ENCODE results near the gene ATP11B.
"Not testable (repeated sequence)": the region's sequence is repeated elsewhere in the genome, so short reads cannot be mapped to it uniquely, and the experiment has no call there.

The ATP11B gene

GRCh38 chr3:182794455-182795388 is 1.4 kb downstream of the ATP11B start:
- DNase-seq (ENCODE audit: extremely low spot score, insufficient read length, low read depth) (no peak), FAIRE-seq (peak; percentile 15)

- DNase-seq (ENCODE audit: extremely low spot score, insufficient read length, low read depth) (no peak), FAIRE-seq (peak; percentile 91)
Measured at GRCh38 chr3:182795389-182795782, 2.1 kb downstream of the ATP11B start.

- DNase-seq (ENCODE audit: extremely low spot score, insufficient read length, low read depth) (no peak), FAIRE-seq (no peak)
Measured at GRCh38 chr3:182796310-182796709, 3.0 kb downstream of the ATP11B start.

- DNase-seq (ENCODE audit: extremely low spot score, insufficient read length, low read depth) (no peak), FAIRE-seq (no peak)
Measured at GRCh38 chr3:182797876-182798275, 4.6 kb downstream of the ATP11B start.

GRCh38 chr3:182799143-182799542 is 5.8 kb downstream of the ATP11B start:
- FAIRE-seq; DNase-seq (ENCODE audit: extremely low spot score, insufficient read length, low read depth): not testable (repeated sequence)

DNA sequence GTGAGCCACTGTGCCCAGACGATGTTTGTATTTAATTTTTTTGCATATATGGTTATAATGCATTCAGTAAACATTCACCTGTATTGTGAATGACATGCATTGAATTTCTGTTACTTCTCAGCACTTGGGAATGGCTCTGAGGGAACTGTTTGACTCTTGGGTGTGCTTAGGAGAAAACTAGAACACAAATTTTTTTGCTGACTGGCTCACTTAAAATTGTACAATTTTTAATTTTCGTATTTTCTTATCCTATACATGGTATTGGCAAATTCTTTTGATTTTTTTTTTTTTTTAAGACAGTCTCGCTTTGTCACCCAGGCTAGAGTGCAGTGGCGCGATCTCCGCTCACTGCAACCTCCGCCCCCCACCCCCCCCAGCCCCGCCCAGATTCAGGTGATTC is 7.2 kb downstream of the ATP11B start:
- no peak for DNase-seq (ENCODE audit: extremely low spot score, insufficient read length, low read depth)
- no peak for FAIRE-seq

- FAIRE-seq = no peak
Measured at GRCh38 chr3:182802413-182803390, 9.4 kb downstream of the ATP11B start.

DNA sequence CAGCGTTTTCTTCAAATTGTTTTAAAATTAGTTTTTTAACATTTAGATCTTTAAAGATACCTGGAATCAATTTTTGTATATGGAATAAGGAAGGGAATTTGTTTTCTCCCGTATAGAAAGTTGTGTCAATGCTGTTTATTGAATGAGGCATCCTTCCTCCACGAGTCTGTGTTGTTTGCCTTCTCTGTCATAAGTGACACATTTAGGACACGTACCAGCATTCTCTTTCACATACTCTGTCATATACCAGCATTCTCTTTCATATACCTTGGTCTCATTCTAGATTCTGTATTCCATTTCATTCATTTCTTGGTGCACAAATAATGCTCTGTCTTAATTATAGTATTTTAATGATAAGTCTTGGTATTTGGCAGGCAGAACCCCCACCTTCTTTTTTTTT is 10.3 kb downstream of the ATP11B start:
- no peak for FAIRE-seq
- no peak for DNase-seq (ENCODE audit: extremely low spot score, insufficient read length, low read depth)

More at GRCh38 chr3:182802413-182803390, 9.4 kb downstream of the ATP11B start:
- no peak for DNase-seq (ENCODE audit: extremely low spot score, insufficient read length, low read depth)

DNA sequence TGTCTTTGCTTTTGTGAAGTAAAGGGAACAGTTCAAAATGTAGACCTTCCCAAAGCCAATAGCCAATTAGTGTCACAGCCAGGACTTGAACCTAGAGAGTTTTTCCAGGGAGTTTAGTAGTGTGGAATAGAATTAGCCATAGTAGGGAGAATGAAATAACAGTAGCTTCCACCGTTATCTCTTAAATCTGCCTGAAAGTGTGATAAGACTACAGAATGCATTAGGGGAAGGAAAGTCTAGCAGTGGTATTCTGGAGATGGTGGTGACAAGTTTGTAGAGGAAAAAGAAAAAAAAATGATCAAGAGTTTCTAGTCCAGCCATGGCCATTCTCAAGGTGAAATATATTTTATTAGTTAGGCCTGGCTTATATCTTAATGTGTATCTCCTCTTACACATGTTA is 13.8 kb downstream of the ATP11B start:
- FAIRE-seq (peak; percentile 21), DNase-seq (ENCODE audit: extremely low spot score, insufficient read length, low read depth) (no peak)

- DNase-seq (ENCODE audit: extremely low spot score, insufficient read length, low read depth) (no peak), FAIRE-seq (no peak)
Measured at GRCh38 chr3:182808041-182808770, 14.9 kb downstream of the ATP11B start.

DNA sequence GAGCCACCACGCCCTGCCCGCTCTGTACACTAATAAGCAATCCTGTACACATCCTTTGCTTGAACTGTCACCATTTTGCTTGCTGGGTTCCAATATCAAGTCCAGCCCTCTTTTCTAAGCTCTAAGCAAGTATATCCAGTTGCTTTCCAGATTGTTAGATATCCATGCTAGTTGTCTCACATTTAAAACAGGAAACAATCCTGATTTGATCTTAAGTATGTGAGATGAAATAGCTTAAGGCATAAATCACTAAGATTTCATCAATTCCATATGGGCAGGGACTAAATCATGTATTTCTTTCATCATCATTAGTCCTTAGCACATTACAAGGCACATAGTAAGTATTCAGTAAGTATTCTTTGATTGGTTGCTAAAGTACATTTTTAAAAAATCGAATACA is 16.2 kb downstream of the ATP11B start:
- no peak for DNase-seq (ENCODE audit: extremely low spot score, insufficient read length, low read depth)
- FAIRE-seq = no peak

GRCh38 chr3:182810574-182811268 is 17.4 kb downstream of the ATP11B start:
- DNase-seq (ENCODE audit: extremely low spot score, insufficient read length, low read depth) = no peak
- no peak for FAIRE-seq

GRCh38 chr3:182811269-182811596 is 17.9 kb downstream of the ATP11B start:
- no peak for FAIRE-seq
- no peak for DNase-seq (ENCODE audit: extremely low spot score, insufficient read length, low read depth)

DNA sequence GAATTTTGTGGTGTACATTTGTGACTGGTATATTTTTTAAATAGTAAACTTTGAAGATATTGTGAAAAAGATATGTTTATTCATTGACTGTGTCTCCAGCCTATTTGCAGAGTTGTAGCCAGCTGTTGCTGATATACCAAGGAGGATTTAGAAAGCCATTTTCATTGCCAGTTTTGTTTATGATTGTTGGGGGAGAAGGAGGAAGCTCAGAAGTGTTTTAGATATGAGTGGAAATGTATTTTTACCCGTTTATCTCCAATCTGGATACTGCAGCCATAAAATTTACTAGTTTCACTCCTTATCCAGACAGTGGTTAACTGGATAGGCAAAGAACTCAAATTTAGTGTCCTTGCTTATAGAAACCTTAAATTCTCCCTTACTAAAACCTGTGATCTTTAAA is 18.8 kb downstream of the ATP11B start:
- FAIRE-seq (no peak), DNase-seq (ENCODE audit: extremely low spot score, insufficient read length, low read depth) (no peak)

DNA sequence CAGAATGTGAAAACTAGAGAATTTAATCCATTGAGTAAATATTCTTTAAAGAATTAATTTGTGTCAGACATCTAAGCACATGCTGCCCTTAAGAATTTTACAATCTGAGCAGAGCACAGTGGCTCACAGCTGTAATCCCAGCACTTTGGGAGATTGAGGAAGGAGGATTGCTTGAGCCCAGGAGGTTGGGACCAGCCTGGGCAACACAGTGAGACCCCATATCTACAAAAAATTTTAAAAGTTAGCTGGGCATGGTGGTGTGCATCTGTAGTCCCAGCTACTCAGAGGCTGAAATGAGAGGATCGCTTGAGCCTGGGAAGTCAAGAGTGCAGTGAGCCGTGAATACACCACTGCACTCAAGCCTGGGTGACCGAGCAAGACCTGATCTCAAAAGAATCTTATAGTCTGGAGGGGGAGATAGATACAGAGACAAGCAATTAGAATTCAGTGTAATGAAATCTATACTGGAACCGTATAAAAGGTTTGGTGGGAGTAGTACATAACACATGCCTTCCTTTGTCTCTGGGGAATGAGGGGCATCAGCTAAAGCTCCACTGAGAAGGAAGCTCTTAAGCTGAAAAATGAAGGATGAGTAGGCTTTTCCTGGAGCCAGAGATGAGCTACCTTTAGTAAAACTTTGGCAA is 21.2 kb downstream of the ATP11B start:
- FAIRE-seq (no peak), DNase-seq (ENCODE audit: extremely low spot score, insufficient read length, low read depth) (no peak)

DNA sequence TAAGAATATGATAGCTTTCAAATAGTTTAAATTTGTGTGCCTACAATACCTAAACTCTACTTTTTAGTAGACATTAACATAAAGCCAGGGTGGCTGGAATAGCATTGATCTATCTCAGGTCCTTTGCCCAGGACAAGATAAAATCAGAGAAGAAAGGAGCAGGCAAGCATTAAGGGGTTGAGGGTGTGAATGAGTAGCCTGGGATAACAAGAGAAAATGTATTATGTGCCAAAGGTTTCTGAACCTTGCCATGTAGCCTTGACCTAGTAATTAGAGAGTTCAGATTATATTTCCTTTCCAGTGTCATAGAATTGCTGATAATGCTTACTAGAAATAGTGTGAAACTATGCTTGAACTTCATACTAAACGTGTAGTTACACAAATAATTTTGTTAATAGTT is 22.9 kb downstream of the ATP11B start:
- DNase-seq (ENCODE audit: extremely low spot score, insufficient read length, low read depth) (no peak), FAIRE-seq (no peak)

DNA sequence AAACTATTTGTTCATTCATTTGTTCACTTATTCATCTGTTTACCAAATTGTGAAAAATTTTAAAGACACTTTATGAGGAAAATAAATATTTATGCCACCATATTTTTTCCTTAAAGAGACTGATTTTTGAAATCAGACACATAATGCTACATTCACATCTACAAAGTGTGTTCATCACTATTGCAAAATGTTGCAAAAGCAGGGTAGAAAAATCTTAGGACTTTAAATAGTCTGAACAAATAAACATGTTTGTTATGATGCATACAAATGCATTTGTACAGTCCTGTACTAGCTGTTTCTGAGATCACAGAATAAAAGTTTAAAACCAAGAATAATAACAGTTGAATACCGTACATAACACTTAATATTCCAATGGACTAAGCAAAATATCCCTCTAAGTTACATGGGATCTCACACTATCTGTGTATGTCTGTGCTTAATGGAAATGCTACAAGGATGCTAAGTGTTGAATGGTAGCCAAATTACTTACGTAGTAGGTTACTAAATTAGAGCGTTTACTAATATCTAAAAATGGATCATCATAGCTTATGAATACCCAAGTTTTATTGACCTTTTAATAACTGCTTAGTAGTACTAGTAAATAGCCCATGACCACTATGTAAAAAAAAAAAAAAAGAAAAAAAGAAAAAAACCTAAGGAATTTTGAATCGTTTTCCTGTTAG is 25.1 kb downstream of the ATP11B start:
- no peak for FAIRE-seq

DNA sequence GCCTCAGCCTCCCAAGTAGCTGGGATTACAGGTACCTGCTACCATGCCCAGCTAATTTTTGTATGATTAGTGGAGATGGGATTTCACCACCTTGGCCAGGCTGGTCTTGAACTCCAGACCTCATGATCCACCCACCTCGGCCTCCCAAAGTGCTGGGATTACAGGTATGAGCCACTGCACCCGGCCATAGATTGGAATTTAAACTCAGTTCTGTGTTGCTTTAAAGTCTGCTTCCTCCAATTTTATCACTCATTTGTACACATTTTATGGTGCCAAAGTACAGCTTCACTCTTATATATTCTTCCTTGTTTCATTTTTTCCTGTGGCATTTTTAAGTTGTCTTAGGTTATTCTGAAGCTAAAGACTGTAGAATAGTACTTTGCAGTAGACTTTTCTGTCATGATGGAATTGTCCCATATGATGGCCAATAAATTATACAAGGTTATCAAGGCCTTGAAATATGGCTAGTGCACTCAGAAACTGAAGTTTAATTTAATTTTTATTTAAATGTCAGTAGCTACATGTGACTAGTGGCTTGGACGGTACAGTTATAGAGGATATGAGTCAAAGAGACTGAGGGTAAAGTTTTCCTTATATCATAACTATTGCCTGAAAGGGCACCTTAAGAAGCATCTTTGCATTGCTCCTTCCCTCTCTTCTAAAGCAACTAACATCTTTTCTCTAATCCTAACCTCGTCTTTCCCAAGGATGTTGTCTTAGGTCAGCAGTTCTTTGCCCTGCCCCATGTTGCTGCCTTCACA is 28.1 kb downstream of the ATP11B start:
- FAIRE-seq (no peak), DNase-seq (ENCODE audit: extremely low spot score, insufficient read length, low read depth) (no peak)

More for the DNA sequence above, 25.1 kb downstream of the ATP11B start:
- no peak for DNase-seq (ENCODE audit: extremely low spot score, insufficient read length, low read depth)

Data from GM18507 (cell line).